DMS53 treated with DMSO at 0.1 percent for 48 hours (cell line): ENCODE measurements around the gene STAT5A.
A peak's percentile ranks its signal among the peaks of the same experiment; 100 is the strongest.
"Not testable (repeated sequence)": the region's sequence is repeated elsewhere in the genome, so short reads cannot be mapped to it uniquely, and the experiment has no call there.

Experiments
- DNase-seq: peaks from one replicate; lab custom pipeline; 2025; ENCODE audit not compliant: unreplicated experiment; lab: John Stamatoyannopoulos, UW

Gene STAT5A

GRCh38 chr17:42287977-42288802 lies at the start of gene STAT5A:
STAT5A (plus strand) TSS chr17:42288498; CDS start chr17:42289412, 914 bp downstream.
- DNase-seq: peak; percentile 58

DNA sequence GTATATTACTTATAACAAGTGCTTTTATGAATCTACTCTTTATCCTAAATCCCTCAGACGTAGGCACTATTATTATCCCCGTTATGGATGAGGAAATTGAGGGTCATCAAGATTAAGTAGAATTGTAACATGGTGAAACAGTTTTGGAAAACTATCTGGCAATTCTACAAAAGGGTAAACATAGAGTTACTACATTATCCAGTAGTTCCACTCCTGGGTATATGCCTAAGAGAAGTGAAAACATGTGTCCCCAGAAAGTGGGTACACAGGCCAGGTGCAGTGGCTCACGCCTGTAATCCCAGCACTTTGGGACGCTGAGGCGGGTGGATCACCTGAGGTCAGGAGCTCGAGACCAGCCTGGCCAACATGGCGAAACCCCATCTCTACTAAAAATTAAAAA lies 48.7 kb upstream of the STAT5A start:
- not testable (repeated sequence) for DNase-seq

- no peak for DNase-seq
These were observed 48.1 kb upstream of the STAT5A start for GRCh38 chr17:42240201-42240600.

DNA sequence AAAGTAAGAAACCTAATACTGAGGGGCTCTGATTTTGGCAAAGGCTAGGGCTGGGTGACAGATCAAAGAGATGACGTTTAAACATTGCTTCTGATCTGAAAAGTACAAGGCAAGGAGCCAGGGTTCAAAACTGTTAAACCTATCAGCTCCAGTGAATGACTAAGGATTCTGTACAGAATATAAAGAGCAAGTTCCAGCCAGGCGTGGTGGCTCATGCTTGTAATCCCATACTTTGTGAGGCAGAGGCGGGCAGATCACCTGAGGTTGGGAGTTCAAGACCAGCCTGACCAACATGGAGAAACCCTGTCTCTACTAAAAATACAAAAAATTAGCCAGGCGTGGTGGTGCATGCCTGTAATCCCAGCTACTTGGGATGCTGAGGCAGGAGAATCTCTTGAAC lies 47.4 kb upstream of the STAT5A start:
- not testable (repeated sequence) for DNase-seq

- DNase-seq: no peak
These were observed 46.4 kb upstream of the STAT5A start for GRCh38 chr17:42241871-42242270.

DNA sequence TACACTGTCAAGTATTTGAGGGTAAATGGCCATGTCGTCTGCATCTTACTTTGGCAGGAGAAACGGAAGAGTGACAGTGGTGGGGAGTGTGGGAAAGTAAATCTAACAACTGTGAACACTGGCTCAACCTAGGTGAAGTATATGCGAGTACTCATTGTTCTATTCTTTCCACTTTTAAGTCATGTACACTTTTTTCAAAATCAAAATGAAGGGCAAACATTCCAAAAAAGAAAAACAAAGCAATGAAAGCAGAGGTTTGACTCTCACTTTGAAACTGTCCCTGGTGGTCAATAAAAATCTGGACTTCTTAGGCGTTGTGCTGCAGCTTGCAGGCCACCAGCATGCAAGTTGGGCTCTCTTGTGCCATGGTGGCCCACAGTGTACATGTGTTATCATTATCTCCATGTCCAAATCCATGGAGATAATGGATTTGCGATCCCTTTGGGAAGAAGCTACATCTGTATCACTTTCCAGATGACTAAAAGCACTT lies 44.8 kb upstream of the STAT5A start:
- DNase-seq: no peak

GRCh38 chr17:42244116-42244515 lies 44.2 kb upstream of the STAT5A start:
- not testable (repeated sequence) for DNase-seq

DNA sequence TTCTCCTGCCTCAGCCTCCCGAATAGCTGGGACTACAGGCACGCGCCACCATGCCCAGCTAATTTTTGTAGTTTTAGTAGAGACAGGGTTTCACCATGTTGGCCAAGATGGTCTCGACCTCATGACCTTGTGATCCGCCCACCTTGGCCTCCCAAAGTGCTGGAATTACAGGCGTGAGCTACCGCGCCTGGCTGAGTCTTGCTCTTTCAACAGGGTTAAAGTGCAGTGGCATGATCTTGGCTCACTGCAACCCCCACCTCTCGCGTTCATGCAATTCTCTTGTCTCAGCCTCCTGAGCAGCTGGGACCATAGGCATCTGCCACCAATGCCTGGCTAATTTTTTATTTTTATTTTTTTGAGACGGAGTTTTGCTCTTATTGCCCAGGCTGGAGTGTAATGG lies 43.1 kb upstream of the STAT5A start:
- DNase-seq: not testable (repeated sequence)

DNA sequence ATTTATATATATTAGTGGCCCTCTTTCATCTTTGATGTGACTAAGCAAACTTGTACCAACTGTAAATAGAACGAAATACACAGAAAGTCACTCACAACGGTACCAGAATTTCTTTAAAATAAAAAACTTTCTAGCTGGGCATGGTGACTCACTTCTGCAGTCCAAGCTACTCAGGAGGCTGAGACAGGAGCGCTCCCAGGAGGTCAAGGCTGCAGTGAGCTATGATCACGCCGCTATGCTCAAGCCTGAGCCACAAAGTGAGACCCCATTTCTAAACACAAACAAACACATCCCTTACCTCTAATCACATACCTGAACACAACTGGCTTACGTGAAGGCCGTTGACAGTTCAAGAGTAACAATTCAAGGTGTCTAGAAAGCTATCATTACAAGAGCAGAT lies 41.8 kb upstream of the STAT5A start:
- DNase-seq: no peak

- no peak for DNase-seq
These were observed 40.6 kb upstream of the STAT5A start for GRCh38 chr17:42247734-42248133.

- peak; percentile 4 for DNase-seq
These were observed 39.7 kb upstream of the STAT5A start for GRCh38 chr17:42248351-42249179.

DNA sequence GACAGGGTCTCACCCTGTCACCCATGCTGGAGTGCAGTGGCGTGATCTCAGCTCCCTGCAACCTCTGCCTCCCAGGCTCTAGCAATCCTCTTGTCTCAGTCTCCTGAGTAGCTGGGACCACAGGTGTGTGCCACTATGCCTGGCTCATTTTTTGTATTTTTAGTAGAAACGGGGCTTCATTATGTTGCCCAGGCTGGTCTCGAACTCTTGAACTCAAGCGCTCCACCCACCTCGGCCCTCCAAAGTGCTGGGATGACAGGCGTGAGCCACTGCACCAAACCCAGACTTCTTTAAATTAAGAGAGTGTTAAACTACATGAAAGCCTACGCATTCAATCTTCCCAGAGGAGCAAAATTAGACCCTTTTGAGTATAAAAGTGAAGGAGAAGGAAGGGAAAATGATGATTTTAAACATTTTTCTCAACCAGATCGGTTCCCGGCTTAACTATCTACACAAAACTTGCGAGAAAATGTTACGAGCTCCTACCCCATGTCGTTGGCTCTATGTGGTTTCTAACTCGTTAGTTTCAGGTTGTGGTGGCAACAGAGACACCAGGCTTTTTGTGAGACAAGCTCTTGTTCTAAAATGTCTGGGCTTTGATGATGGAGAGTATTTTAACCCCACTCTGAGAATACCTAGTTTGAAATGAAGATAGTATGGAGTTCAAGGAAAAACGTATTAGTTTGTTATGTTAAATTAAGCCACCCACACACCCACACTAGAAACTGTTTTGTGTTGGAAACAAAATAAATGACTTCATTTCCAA lies 38.4 kb upstream of the STAT5A start:
- DNase-seq: no peak

GRCh38 chr17:42251115-42251514 lies 37.2 kb upstream of the STAT5A start:
- DNase-seq: no peak

DNA sequence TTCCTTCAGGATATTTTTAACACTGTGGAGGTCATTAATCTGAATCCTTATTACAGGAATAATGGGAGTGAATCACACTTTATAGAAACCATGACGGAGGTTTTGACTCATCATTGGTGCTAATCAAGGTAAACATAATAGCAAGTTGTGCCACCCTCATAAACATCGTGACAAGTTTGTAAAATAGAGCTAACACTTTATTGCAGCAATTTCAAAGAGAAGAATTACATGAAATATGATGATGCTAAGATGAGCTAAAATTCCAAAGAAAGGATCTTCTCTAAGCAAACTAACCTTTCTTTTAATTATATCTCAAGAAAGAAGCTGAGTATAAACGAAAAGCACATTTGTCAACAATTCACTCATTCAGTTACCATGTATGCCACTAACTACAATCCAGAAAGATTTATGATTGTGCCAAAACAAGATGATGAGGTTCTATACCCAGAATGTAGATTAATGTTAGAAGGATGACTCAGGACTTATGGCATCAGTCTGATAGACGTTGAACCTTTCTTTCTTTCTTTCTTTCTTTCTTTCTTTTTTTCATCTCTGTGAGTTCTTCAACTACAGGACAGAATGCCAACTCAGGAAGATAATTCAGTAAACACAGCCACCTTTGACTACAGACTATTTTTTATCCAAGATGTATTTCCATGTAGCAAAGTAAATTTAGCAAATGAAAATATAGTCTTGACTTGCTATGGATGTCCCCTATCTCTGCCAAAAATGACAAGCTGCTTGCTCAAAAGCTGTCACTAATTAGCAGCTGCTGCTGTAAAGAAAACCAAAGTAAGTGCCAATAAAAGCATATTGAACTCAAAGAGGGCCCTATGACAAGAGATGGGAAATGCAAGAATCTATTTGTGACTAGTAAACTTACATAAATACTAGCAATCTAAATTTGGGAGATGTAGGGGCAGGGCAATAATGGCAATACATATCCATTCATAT lies 35.4 kb upstream of the STAT5A start:
- no peak for DNase-seq

- DNase-seq: no peak
These were observed 34.7 kb upstream of the STAT5A start for GRCh38 chr17:42253578-42253977.

DNA sequence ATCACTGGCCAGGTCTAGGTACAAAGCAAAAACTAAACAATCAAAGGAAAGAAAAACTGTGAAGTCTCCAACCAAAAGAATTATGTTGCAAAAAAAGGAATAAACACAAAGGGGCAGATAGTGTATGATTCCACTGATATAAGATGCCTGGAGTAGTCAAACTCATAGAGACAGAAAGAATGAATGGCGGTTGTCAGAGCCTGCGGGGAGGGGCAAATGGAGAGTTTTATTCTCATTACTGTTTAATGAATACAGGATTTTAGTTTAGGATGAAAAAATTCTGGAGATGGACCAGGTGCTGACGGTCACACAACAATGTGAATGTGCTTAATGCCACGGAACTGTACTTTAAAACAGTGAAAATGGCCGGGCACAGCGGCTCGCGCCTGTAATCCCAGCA lies 32.9 kb upstream of the STAT5A start:
- DNase-seq: no peak

- no peak for DNase-seq
These were observed 28.0 kb upstream of the STAT5A start for GRCh38 chr17:42260318-42260717.

DNA sequence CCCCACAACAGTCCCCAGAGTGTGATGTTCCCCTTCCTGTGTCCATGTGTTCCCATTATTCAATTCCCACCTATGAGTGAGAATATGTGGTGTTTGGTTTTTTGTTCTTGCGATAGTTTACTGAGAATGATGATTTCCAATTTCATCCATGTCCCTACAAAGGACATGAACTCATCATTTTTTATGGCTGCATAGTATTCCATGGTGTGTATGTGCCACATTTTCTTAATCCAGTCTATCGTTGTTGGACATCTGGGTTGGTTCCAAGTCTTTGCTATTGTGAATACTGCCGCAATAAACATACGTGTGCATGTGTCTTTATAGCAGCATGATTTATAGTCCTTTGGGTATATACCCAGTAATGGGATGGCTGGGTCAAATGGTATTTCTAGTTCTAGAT lies 23.9 kb upstream of the STAT5A start:
- not testable (repeated sequence) for DNase-seq

DNA sequence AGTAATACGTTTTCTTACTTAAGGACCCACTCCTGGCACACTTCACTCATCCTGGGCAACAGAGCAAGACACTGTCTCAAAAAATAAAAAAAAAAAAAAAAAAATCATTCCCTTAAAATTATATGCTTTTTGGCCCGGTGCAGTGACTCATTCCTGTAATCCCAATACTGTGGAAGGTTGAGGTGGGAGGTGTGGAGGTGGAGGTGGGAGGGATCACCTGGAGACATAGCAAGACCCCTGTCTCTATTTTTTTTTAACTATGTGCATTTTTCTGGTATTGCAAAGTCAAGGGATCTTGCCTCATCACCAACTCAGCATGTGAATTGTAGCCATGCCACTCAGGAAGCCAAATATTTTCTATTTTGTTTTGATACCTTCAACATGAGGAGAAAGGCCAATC lies 21.8 kb upstream of the STAT5A start:
- DNase-seq: no peak
